RPMI7951 (cell line): ENCODE data around the gene MED13L. TPM values are rescaled to one million over a fixed set of nuclear protein-coding genes. Genes with fewer than 3 reads are reported as not detected.

Experiments
- DNase-seq: peaks from one replicate; pipeline ENCODE4 v3.0.0-alpha.2; 2012; ENCODE audit warnings: low read depth
- total RNA-seq: library from RNA; depleted of rRNA; stranded (reverse); fragments of >200 nt; shearing (Covaris generic); gene quantifications from 2 replicates; pipeline ENCODE4 v1.2.3, GENCODE V29; 2014; rRNA removed

Gene MED13L
- 26.3 and 29.7 TPM in 2 replicates for total RNA-seq

GRCh38 chr12:116277467-116278278, at the start of gene MED13L:
Gene MED13L, minus strand, starts transcription at chr12:116277693. Its CDS starts 562 bp downstream, at chr12:116277131.
- peak; percentile 82 for DNase-seq

GRCh38 chr12:116325336-116325664, 47.8 kb upstream of the MED13L start:
- DNase-seq: no peak

GRCh38 chr12:116324654-116325335, 47.3 kb upstream of the MED13L start:
- no peak for DNase-seq

- no peak for DNase-seq
Measured at GRCh38 chr12:116323406-116324386, 46.2 kb upstream of the MED13L start.

GRCh38 chr12:116321913-116322312, 44.4 kb upstream of the MED13L start:
- DNase-seq: no peak

GRCh38 chr12:116320791-116321217, 43.3 kb upstream of the MED13L start:
- DNase-seq: no peak

- peak; percentile 94 for DNase-seq
Measured at GRCh38 chr12:116319898-116320621, 42.6 kb upstream of the MED13L start.

- peak; percentile 52 for DNase-seq
Measured at GRCh38 chr12:116319233-116319897, 41.9 kb upstream of the MED13L start.

- DNase-seq: no peak
Measured at GRCh38 chr12:116318576-116319232, 41.2 kb upstream of the MED13L start.

GRCh38 chr12:116317986-116318575, 40.6 kb upstream of the MED13L start:
- no peak for DNase-seq

GRCh38 chr12:116317139-116317538, 39.6 kb upstream of the MED13L start:
- no peak for DNase-seq

GRCh38 chr12:116314477-116314876, 37.0 kb upstream of the MED13L start:
- no peak for DNase-seq

GRCh38 chr12:116313194-116313927, 35.9 kb upstream of the MED13L start:
- no peak for DNase-seq

- DNase-seq: no peak
Measured at GRCh38 chr12:116310082-116310481, 32.6 kb upstream of the MED13L start.

GRCh38 chr12:116309343-116309742, 31.9 kb upstream of the MED13L start:
- no peak for DNase-seq

GRCh38 chr12:116308647-116309046, 31.2 kb upstream of the MED13L start:
- DNase-seq: no peak

- no peak for DNase-seq
Measured at GRCh38 chr12:116306968-116307367, 29.5 kb upstream of the MED13L start.

- no peak for DNase-seq
Measured at GRCh38 chr12:116306506-116306905, 29.0 kb upstream of the MED13L start.

GRCh38 chr12:116304621-116305020, 27.1 kb upstream of the MED13L start:
- DNase-seq: no peak
